Activated T-cell treated with anti-CD3 and anti-CD28 coated beads for 24 hours (primary cell): ENCODE data around the gene CLN6.
"Not testable (repeated sequence)": the region's sequence is repeated elsewhere in the genome, so short reads cannot be mapped to it uniquely, and the experiment has no call there.

ENCODE experiments used
- DNase-seq: peaks from one replicate; pipeline ENCODE4 v3.0.0-alpha.2; 2020; ENCODE audit warnings: low read depth

The CLN6 gene

DNA sequence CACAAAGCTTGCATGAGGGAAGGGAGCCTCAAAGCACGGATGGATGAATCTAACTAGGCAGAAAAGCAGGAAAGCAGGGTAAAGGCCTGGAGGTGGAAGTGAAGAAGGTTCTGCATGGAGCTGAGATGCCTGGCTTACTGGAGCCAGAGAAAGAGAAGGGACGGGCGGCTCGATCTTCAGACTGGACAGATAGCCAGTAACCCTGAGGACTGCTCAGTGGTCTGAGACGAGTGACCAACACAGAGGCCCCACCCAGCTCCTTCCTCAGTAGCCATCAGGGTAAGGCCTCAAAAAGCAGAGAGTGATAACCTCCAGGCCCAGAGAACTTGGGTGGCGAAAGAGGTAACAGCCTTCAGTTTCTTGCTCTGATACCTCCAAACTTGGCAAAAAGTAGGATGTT, 6.4 kb downstream of the CLN6 start:
- no peak for DNase-seq

- DNase-seq = not testable (repeated sequence)
Measured at GRCh38 chr15:68222432-68222743, 7.1 kb downstream of the CLN6 start.

- DNase-seq = not testable (repeated sequence)
Measured at GRCh38 chr15:68221530-68222431, 7.7 kb downstream of the CLN6 start.

DNA sequence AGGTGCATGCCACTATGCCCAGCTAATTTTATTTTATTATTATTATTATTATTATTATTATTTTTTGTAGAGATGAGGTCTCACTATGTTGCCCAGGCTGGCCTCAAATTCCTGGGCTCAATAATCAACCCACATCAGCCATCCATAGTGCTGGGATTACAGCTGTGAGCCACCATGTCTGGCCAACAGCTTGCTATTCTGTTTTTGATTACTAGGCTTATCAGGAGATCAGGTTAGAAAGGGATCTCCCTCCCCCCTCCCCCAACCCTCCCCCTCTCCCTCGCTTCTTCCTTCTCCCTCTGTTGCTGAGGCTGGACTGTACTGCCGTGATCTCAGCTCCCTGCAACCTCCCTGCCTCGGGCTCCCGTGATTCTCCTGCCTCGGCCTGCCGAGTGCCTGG, 8.6 kb downstream of the CLN6 start:
- no peak for DNase-seq

DNA sequence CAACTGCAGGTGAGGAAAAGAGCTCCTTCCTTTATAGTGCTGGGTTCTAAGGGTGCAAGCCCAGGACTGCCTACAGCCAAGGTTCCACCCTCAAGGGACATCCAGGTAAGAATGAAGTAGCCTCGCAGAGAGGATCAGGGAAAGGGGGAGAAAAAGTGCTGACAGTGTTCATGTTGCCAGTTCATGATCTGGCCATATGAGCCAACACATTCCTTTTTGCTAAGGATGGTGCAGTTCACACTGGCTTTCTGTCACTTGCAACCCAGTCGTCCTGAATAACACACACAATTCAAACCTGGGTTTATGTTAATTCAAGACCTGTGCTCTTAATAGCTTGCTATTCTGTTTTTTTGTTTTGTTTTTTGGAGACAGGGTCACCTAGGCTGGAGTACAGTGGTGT, 9.0 kb downstream of the CLN6 start:
- DNase-seq = no peak

- no peak for DNase-seq
Measured at GRCh38 chr15:68218847-68219798, 10.4 kb downstream of the CLN6 start.

DNA sequence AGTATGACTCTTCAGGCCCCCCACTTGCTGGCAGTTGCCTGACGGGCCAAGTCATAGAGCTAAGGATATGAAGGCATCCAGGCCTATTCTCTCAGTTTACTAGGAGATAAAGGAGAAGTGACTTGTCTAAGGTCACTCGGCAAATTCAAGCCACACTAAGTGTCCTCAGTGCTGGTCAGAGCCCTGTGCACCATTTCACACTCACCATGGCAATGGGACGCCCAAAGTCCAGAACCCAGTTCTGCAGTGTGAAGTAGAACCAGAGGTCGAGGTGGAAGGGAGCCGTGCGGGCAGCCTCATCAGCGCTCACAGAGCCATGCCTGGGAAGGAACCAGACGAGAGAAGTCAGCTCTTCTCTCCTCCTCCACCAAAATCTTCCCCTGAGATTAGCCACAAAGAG, 11.2 kb downstream of the CLN6 start:
- no peak for DNase-seq

- DNase-seq = no peak
Measured at GRCh38 chr15:68217341-68217740, 12.2 kb downstream of the CLN6 start.

- no peak for DNase-seq
Measured at GRCh38 chr15:68214838-68215254, 14.7 kb downstream of the CLN6 start.

DNA sequence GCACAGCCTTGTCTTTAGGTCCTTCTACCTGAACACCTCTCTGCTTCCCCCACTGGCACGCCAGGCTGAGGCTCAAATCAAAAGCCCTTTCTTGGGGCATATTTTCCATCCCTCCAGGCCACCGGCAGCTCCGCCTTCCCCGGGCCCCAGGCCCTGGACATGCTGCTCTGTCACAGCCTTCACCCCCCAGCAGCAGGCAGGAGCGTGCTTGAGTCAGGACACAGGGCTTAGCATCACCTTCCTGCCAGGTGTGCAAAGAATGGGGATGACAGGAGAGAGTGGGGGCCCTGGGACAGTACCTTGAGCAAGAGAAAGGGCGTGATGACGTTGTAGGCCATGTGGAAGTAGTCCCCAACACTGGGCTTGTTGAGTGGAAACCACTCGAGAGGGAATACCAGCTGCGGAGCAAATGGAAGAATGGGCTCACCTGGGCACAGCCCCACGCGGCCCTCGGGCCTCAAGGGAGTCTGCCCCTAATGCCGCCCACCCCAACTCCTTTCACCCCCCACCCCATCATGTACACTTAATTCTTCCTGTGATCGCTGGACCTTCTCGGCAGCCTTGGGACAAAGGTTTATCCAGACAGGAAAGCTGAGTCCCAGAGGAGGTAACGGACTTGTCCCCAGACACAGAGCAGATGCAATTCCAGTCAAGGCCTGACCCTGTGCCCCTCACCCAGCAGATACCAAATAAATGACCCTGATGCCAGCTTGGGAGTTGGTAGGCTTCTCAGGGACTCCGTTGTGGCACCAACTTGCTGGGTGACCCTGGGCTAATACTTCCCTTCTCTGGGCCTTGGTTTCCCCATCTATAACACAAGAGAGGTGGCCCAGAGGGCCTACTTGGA, 15.3 kb downstream of the CLN6 start:
- DNase-seq = no peak

- not testable (repeated sequence) for DNase-seq
Measured at GRCh38 chr15:68213491-68213845, 16.1 kb downstream of the CLN6 start.

GRCh38 chr15:68211656-68212320, 17.7 kb downstream of the CLN6 start:
- DNase-seq = no peak

GRCh38 chr15:68210821-68211655, 18.5 kb downstream of the CLN6 start:
- DNase-seq = peak; percentile 36

DNA sequence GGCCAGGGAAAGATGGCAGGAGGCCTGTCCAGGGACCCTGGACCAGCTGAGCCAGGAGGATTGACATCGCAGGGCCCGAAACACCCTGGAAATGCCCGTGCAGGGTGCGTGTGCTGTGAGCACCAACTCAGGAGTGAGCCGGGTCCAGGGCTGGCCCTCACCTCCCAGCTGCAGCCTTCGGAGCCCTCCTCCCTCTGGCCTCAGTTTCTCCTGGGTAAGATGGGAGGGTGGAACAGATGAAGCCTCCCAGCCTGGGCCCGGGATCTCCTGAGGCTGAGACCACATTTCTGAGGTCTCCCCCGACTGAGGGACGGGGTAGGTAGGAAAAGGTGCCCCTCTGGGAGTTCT, 19.1 kb downstream of the CLN6 start:
- no peak for DNase-seq

DNA sequence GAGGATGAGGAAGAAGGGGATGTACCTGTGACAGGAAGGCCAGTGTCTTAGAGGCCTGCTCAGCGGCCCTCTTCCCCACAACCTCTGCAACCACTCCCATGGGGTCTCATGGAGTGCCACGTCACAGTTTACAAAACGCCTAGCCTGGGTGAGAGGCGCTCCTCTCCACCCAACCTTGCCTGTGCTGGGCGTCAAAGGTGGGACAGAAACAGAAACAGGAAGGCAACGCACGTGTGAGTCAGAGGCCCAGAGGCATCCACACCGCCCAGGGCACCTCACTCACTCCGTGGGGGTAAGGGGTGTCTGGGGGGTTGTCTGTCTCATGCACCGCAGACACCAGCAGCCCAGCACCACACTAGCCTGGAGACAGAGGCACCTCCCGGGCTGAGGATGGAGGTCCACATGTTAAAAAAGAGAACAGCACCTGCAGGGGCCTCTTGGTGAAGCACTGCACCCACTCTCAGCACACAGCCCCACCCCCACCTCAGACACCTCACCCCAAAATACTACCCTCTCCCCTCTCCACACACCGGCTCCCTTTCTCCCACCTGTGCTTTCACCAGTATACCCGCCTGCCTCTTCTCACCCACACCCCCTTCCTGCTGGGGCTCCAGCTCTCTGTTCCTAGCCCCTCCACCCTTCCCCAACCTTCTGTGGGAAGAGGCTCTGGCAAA, 19.7 kb downstream of the CLN6 start:
- peak; percentile 35 for DNase-seq

- DNase-seq = no peak
Measured at GRCh38 chr15:68209272-68209671, 20.3 kb downstream of the CLN6 start.

- no peak for DNase-seq
Measured at GRCh38 chr15:68208636-68209240, 20.8 kb downstream of the CLN6 start.

- no peak for DNase-seq
Measured at GRCh38 chr15:68208136-68208535, 21.4 kb downstream of the CLN6 start.

GRCh38 chr15:68207176-68207935, 22.2 kb downstream of the CLN6 start:
- no peak for DNase-seq
